K562 (cell line): Measurements from ENCODE around the gene KITLG. TPM values are rescaled to one million over a fixed set of nuclear protein-coding genes. Genes with fewer than 3 reads are reported as not detected.

ENCODE experiments used
- ATAC-seq: fragments of 200-7000 bp; cut with Tn5 transposase; 3 replicates; pipeline ENCODE4 v1.9.1; 2020; ENCODE audit warnings: moderate library complexity
- BruUV-seq: library from RNA; stranded (reverse); fragments of 400-500 nt; replicated peaks from 2 replicates; lab custom pipeline; 2021; lab: Mats Ljungman, UMichigan
- CTCF ChIA-PET: fragments of 300-600 bp; formaldehyde crosslinking; extraction: SDS; loops from one replicate; lab custom pipeline; 2021; ENCODE audit warnings: low intra/inter-chr PET ratio; lab: Yijun Ruan, JAX
- POLR2A ChIA-PET: fragments of 300-600, 350-650 bp; sonication (Branson Sonifier 250); formaldehyde crosslinking; extraction: SDS; loops from one replicate; lab custom pipeline; 2021; ENCODE audit warnings: antibody characterized with exemption, inconsistent platforms; lab: Yijun Ruan, JAX
- DNase-seq, 4 experiments: peaks; one replicate each; pipeline versions ENCODE4 v3.0.0 to v3.0.0-alpha.2; 2011 to 2018; ENCODE audit warnings: low spot score in 3 of 4, mixed read lengths in 3 of 4; ENCODE audit errors: extremely low read depth in 1 of 4
- FAIRE-seq: peaks from 2 replicates; lab custom pipeline; 2011; peaks lifted over from hg19 to GRCh38; lab: Jason Lieb, UNC
- H2AFZ ChIP-seq: 2 replicates; pipeline ENCODE4 v1.6.0; 2011; ENCODE audit warnings: low read depth, low read length, control low read depth, inconsistent platforms
- H3K27ac ChIP-seq: fragments of 200-600 bp; 3 replicates; pipeline ENCODE4 v1.8.0; 2011; ENCODE audit warnings: low read depth, mild to moderate bottlenecking, control low read depth, inconsistent platforms, low read length, moderate library complexity, mixed read lengths; ENCODE audit errors: extremely low read depth
- H3K27me3 ChIP-seq, 2 experiments: fragments of 300-600 bp in 1 of 2; 2 replicates in 1 of 2; 3 replicates in 1 of 2; pipeline versions ENCODE4 v1.6.0 to v1.8.0; 2011; ENCODE audit warnings: inconsistent platforms in 2 of 2, low read length in 2 of 2, mild to moderate bottlenecking in 1 of 2, mixed read lengths in 1 of 2, moderate library complexity in 1 of 2; ENCODE audit not compliant: control insufficient read depth in 2 of 2, insufficient read depth in 2 of 2
- H3K36me3 ChIP-seq: fragments of 300-600 bp; 3 replicates; pipeline ENCODE4 v1.8.0; 2011; ENCODE audit warnings: mild to moderate bottlenecking, low read length, inconsistent platforms; ENCODE audit not compliant: control insufficient read depth, insufficient read depth
- H3K4me1 ChIP-seq, 2 experiments: fragments of 200-600 bp in 1 of 2; replicated peaks in 1 of 2; 2 replicates in 1 of 2; 3 replicates in 1 of 2; pipeline versions ENCODE4 v1.5.1 to v1.8.0; 2011; ENCODE audit warnings: inconsistent platforms in 2 of 2, low read length in 2 of 2, mild to moderate bottlenecking in 1 of 2, mixed read lengths in 1 of 2, moderate library complexity in 1 of 2; ENCODE audit not compliant: control insufficient read depth in 2 of 2, insufficient read depth in 2 of 2
- H3K4me2 ChIP-seq: 2 replicates; pipeline ENCODE4 v1.6.1; 2011; ENCODE audit warnings: low read length, control low read depth, inconsistent platforms, mixed read lengths; ENCODE audit not compliant: insufficient read depth
- H3K4me3 ChIP-seq: fragments of 200-600 bp; sonication (generic), shearing (Covaris generic); 2 replicates; pipeline ENCODE4 v1.5.1; 2016; ENCODE audit warnings: control low read depth, inconsistent platforms
- H3K79me2 ChIP-seq: fragments of 200-600 bp; 3 replicates; pipeline ENCODE4 v1.8.0; 2011; ENCODE audit warnings: low read length, inconsistent platforms; ENCODE audit not compliant: control insufficient read depth, insufficient read depth
- H3K9ac ChIP-seq, 2 experiments: 2 replicates each; pipeline versions ENCODE4 v1.6.0 to v1.6.1; 2011; ENCODE audit warnings: low read depth in 2 of 2, low read length in 2 of 2, control low read depth in 1 of 2, inconsistent platforms in 1 of 2, mild to moderate bottlenecking in 1 of 2, mixed read lengths in 1 of 2; ENCODE audit not compliant: insufficient read depth in 1 of 2
- H3K9me1 ChIP-seq: one replicate; pipeline ENCODE4 v1.6.0; 2011; ENCODE audit warnings: inconsistent platforms, mild to moderate bottlenecking, low read length, moderate library complexity; ENCODE audit not compliant: control insufficient read depth, insufficient read depth
- H3K9me3 ChIP-seq: replicated peaks from 2 replicates; pipeline ENCODE4 v1.5.1; 2011; ENCODE audit warnings: low read depth, low read length, inconsistent platforms; ENCODE audit not compliant: control insufficient read depth, insufficient read depth
- H4K20me1 ChIP-seq: replicated peaks from 2 replicates; pipeline ENCODE4 v1.6.1; 2011; ENCODE audit warnings: low read length, inconsistent platforms, mixed read lengths; ENCODE audit not compliant: control insufficient read depth, insufficient read depth
- GABPB2 ChIP-seq: fragments of 250-450 bp; sonication (Bioruptor Pico); conservative IDR thresholded peaks from 2 replicates; pipeline ENCODE4 v1.5.1; 2021; ENCODE audit warnings: mild to moderate bottlenecking
- MTA2 ChIP-seq: fragments of 450-650 bp; IDR thresholded peaks from 2 replicates; pipeline ENCODE4 v1.6.1; 2016; ENCODE audit warnings: low read depth
- NR2F6 ChIP-seq: fragments of 450-650 bp; formaldehyde crosslinking; IDR thresholded peaks from 2 replicates; pipeline ENCODE4 v1.4.0; 2020; ENCODE audit warnings: mild to moderate bottlenecking
- POLR2AphosphoS2 ChIP-seq: IDR thresholded peaks from 2 replicates; pipeline ENCODE4 v1.6.1; 2012; ENCODE audit warnings: low read length, improper control_type of control experiment
- RAD21 ChIP-seq, 2 experiments: fragments of 250-450 bp in 1 of 2; fragments of 450-650 bp in 1 of 2; sonication (Bioruptor Pico) in 1 of 2; formaldehyde crosslinking in 1 of 2; IDR thresholded peaks in 1 of 2; conservative IDR thresholded peaks in 1 of 2; 2 replicates each; pipeline versions ENCODE4 v1.4.0 to v1.8.0; 2020 to 2022; ENCODE audit warnings: mild to moderate bottlenecking in 2 of 2, moderate library complexity in 1 of 2
- RB1 ChIP-seq: fragments of 450-650 bp; IDR thresholded peaks from 2 replicates; pipeline ENCODE4 v1.6.1; 2017; ENCODE audit warnings: low read depth, mild to moderate bottlenecking
- RBM15 ChIP-seq: fragments of 200-400 bp; formaldehyde crosslinking; IDR thresholded peaks from 2 replicates; pipeline ENCODE4 v1.6.1; 2018; ENCODE audit warnings: mild to moderate bottlenecking, low read length, moderate library complexity; ENCODE audit not compliant: insufficient read depth
- SETDB1 ChIP-seq: IDR thresholded peaks from one replicate; pipeline ENCODE4 v1.6.1; 2012; ENCODE audit warnings: low read length, control low read depth, inconsistent platforms
- TEAD2 ChIP-seq: fragments of 450-650 bp; IDR thresholded peaks from 2 replicates; pipeline ENCODE4 v1.6.1; 2016; ENCODE audit warnings: missing genetic modification characterization, control low read depth, missing compliant biosample characterization
- ZC3H11A ChIP-seq: IDR thresholded peaks from 2 replicates; pipeline ENCODE4 v1.6.1; 2012; ENCODE audit warnings: low read depth, low read length, improper control_type of control experiment
- ZKSCAN8 ChIP-seq: fragments of 200-800 bp; sonication (Bioruptor generic); IDR thresholded peaks from 2 replicates; pipeline ENCODE4 v1.6.1; 2016; ENCODE audit warnings: missing genetic modification characterization, missing compliant biosample characterization
- ZNF134 ChIP-seq: fragments of 250-450 bp; sonication (Bioruptor Pico); conservative IDR thresholded peaks from 2 replicates; pipeline ENCODE4 v1.4.0; 2020
- ZNF140 ChIP-seq: fragments of 250-450 bp; sonication (Bioruptor Pico); IDR thresholded peaks from 2 replicates; pipeline ENCODE4 v1.8.0; 2021; ENCODE audit warnings: moderate library complexity, mild to moderate bottlenecking, inconsistent platforms
- WGBS: fragments of 100-300 bp; shearing (Covaris generic); methylation state at CpG from one replicate; pipeline ENCODE4 v1.1.6; 2016; ENCODE audit warnings: low coverage, mixed read lengths; ENCODE audit not compliant: insufficient coverage; ENCODE audit errors: missing lambda C conversion rate; 5-methylcytosine and 5-hydroxymethylcytosine counted together
- in situ Hi-C: fragments of 300-500 bp; cut with MboI; formaldehyde crosslinking; loops from 4 replicates; pipeline ENCODE4 v1.15.0; 2018; ENCODE audit warnings: inconsistent platforms, mixed read lengths
- intact Hi-C: fragments of 100-400 bp; cut with micrococcal nuclease; formaldehyde crosslinking; loops from 2 replicates; pipeline ENCODE4 v1.14.2; 2022
- polyA plus RNA-seq, 8 experiments: library from polyadenylated mRNA; depleted of rRNA in 4 of 8; stranded (reverse) in 5 of 8; unstranded in 3 of 8; fragments of >200 nt; fragmentation: Nextera tagmentation in 2 of 8; fragmentation: Illumina TruSeq in 1 of 8; extraction: Ambion mirVana in 2 of 8; extraction: Trizol in 1 of 8; gene quantifications; 2 replicates each; pipeline versions ENCODE4 v1.2.1 to v1.2.3, GENCODE V29; 2011 to 2014; ENCODE audit warnings: inconsistent platforms in 1 of 8, missing spikeins in 1 of 8
- total RNA-seq, 7 experiments: library from RNA; depleted of rRNA in 6 of 7; stranded (reverse); fragments of >200 nt in 6 of 7; fragmentation: Illumina TruSeq in 2 of 7; extraction: Trizol in 2 of 7; gene quantifications; 2 replicates each; pipeline versions ENCODE4 v1.2.1 to v1.2.3, GENCODE V29; 2011 to 2021; ENCODE audit warnings: low replicate concordance in 1 of 7
- TF ChIP-seq, protein P1 (sequence below): fragments of 200-800 bp; sonication (Bioruptor generic); IDR thresholded peaks from 2 replicates; pipeline ENCODE4 v1.6.1; 2017; ENCODE audit warnings: missing genetic modification characterization, missing compliant biosample characterization
- TF ChIP-seq, protein P2 (sequence below): fragments of 250-450 bp; sonication (Bioruptor Pico); IDR thresholded peaks from 2 replicates; pipeline ENCODE4 v1.4.0; 2020; ENCODE audit warnings: mild to moderate bottlenecking, moderate library complexity

Gene KITLG
- total and polyA plus RNA-seq, 9 of the 15 experiments (the other 6 are each of a cell fraction or from before 2014, with no cell fraction given) = 0.04 to 0.09 (median 0.04) TPM; not detected in 6

- POLR2A ChIA-PET = no interaction called here
- H3K4me1 ChIP-seq = no peaks in the 10 kb centered on the region
- FAIRE-seq (no peak), ATAC-seq (no peak), DNase-seq (no peak)
- H3K27me3 ChIP-seq = no peaks in the 10 kb centered on the region
- no peaks in the 10 kb centered on the region for H3K9me3 ChIP-seq
- in situ Hi-C loops = no loop called here
- H3K9me1 ChIP-seq = no peaks in the 10 kb centered on the region
- no peak for TF ChIP-seq ZKSCAN8 (CRISPR knock-in tag)
- TF ChIP-seq ZC3H11A = no peak
- TF ChIP-seq SETDB1 = no peak
- TF ChIP-seq MTA2 = no peak
- no peak for TF ChIP-seq POLR2AphosphoS2
- intact Hi-C loops = no loop called here
- H3K9ac ChIP-seq = no peak overlapping the region
- WGBS = 0% methylated on average over 4 of the region's 4 CpGs
- no peak overlapping the region for H3K27ac ChIP-seq
- H4K20me1 ChIP-seq = no peaks in the 10 kb centered on the region
- no peak overlapping the region for H3K4me3 ChIP-seq
- H3K79me2 ChIP-seq = no peaks in the 10 kb centered on the region
- BruUV-seq = no TSS peak
- H3K4me2 ChIP-seq = no peak overlapping the region
- H2AFZ ChIP-seq = no peak overlapping the region
- CTCF ChIA-PET = no interaction called here
- no peaks in the 10 kb centered on the region for H3K36me3 ChIP-seq
These were observed 7.3 kb downstream of the KITLG start for GRCh38 chr12:88572781-88573549.

DNA sequence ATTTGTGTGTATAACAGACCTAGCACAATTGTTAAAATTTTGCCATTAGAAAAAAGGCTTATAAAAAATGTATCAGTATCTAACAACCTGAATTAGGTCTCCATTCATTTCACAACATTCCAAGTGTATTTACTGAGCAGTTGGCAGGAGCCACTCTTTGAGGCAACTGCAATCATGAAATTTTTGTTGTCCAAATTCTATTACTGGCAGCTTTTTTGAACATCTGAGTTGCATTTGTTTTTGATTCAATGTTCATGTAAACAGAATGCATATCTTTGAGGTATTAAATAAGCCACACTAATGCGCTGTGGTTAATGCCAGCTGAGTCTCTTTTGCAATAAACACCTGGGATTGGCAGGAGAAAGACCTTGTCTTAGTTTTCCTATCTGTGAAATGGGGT lies 8.7 kb downstream of the KITLG start:
- Histone ChIP-seq H3K4me3 (no peak overlapping the region), H3K27ac (no peak overlapping the region), H3K9me3 (no peaks in the 10 kb centered on the region), H3K79me2 (no peaks in the 10 kb centered on the region), H3K36me3 (no peaks in the 10 kb centered on the region), H3K9me1 (no peaks in the 10 kb centered on the region), H4K20me1 (no peaks in the 10 kb centered on the region), H3K4me2 (no peak overlapping the region), H2AFZ (no peak overlapping the region), H3K9ac (no peak overlapping the region), H3K4me1 (no peaks in the 10 kb centered on the region), H3K27me3 (no peaks in the 10 kb centered on the region)
- intact Hi-C loops (no loop called here), in situ Hi-C loops (no loop called here)
- POLR2A ChIA-PET = no interaction called here
- FAIRE-seq (no peak), DNase-seq (no peak), ATAC-seq (no peak)
- 0% methylated on average over 1 of the region's 1 CpG for WGBS
- CTCF ChIA-PET = no interaction called here
- no TSS peak for BruUV-seq
- TF ChIP-seq RB1 (no peak), RBM15 (no peak), TEAD2 (tag) (no peak), NR2F6 (no peak), GABPB2 (CRISPR knock-in tag) (no peak), ZNF140 (CRISPR knock-in tag) (no peak), ZNF134 (CRISPR knock-in tag) (no peak), RAD21 (CRISPR knock-in tag; conservative IDR thresholded peaks at IDR 0.05 in 1 of 2, IDR thresholded peaks at IDR 0.05 in 1 of 2) (no peak)
- TF ChIP-seq, protein P1, sequence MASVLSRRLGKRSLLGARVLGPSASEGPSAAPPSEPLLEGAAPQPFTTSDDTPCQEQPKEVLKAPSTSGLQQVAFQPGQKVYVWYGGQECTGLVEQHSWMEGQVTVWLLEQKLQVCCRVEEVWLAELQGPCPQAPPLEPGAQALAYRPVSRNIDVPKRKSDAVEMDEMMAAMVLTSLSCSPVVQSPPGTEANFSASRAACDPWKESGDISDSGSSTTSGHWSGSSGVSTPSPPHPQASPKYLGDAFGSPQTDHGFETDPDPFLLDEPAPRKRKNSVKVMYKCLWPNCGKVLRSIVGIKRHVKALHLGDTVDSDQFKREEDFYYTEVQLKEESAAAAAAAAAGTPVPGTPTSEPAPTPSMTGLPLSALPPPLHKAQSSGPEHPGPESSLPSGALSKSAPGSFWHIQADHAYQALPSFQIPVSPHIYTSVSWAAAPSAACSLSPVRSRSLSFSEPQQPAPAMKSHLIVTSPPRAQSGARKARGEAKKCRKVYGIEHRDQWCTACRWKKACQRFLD (CRISPR knock-in tag) = no peak
- TF ChIP-seq, protein P2, sequence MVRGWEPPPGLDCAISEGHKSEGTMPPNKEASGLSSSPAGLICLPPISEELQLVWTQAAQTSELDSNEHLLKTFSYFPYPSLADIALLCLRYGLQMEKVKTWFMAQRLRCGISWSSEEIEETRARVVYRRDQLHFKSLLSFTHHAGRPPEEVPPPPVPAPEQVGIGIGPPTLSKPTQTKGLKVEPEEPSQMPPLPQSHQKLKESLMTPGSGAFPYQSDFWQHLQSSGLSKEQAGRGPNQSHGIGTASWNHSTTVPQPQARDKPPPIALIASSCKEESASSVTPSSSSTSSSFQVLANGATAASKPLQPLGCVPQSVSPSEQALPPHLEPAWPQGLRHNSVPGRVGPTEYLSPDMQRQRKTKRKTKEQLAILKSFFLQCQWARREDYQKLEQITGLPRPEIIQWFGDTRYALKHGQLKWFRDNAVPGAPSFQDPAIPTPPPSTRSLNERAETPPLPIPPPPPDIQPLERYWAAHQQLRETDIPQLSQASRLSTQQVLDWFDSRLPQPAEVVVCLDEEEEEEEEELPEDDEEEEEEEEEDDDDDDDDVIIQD (CRISPR knock-in tag) = no peak
